Activated naive CD4-positive, alpha-beta T cell treated with anti-CD3 and anti-CD28 coated beads, Interleukin-2, amount 50 U/mL, for 72 hours (primary cell): ENCODE results near the gene LIG1. TPM values are rescaled to one million over a fixed set of nuclear protein-coding genes. Genes with fewer than 3 reads are reported as not detected.
"Not testable (repeated sequence)": the region's sequence is repeated elsewhere in the genome, so short reads cannot be mapped to it uniquely, and the experiment has no call there.

Experiments used
- ATAC-seq, 2 donors: fragments of 150-1000 bp; cut with Tn5 transposase; 2 replicates each; pipeline ENCODE4 v1.10.0; 2021; ENCODE audit warnings: mild to moderate bottlenecking in 2 of 2, moderate library complexity in 2 of 2
- DNase-seq, 2 donors: peaks; one replicate each; pipeline ENCODE4 v3.0.0; 2021 to 2022; ENCODE audit warnings: low spot score in 2 of 2
- H3K27ac Mint-ChIP-seq, 2 donors: one replicate each; pipeline ENCODE4 v1.8.0; 2022; ENCODE audit warnings: mild to moderate bottlenecking in 2 of 2, mixed read lengths in 2 of 2
- H3K36me3 Mint-ChIP-seq, 2 donors: one replicate each; pipeline ENCODE4 v1.8.0; 2022; ENCODE audit warnings: mixed read lengths in 2 of 2
- H3K9me3 Mint-ChIP-seq, 2 donors: one replicate each; pipeline ENCODE4 v1.8.0; 2022; ENCODE audit warnings: mixed read lengths in 2 of 2
- total RNA-seq, 2 donors: library from RNA; stranded (reverse); gene quantifications; one replicate each; pipeline ENCODE4 v1.2.3, GENCODE V29; 2022

The LIG1 gene
- total RNA-seq, 2 donors from 2014 or later: 180 to 231 TPM

- ATAC-seq: not testable (repeated sequence)
Observed at GRCh38 chr19:48070177-48070769, 99.9 kb downstream of the LIG1 start.

GRCh38 chr19:48069435-48069834, 100.7 kb downstream of the LIG1 start:
- DNase-seq (no peak), ATAC-seq (no peak)
- Mint-ChIP-seq H3K36me3 (no peaks in the 10 kb centered on the region), H3K9me3 (no peaks in the 10 kb centered on the region), H3K27ac (peak overlapping the region in 1 of 2 donors; percentile 53)

More at GRCh38 chr19:48070177-48070769, 99.9 kb downstream of the LIG1 start:
- H3K36me3 Mint-ChIP-seq, DNase-seq, H3K27ac Mint-ChIP-seq, H3K9me3 Mint-ChIP-seq: not testable (repeated sequence)

Other genes starting within 250 kb of the LIG1 start
- not detected for gene BSPH1, start 178.2 kb downstream of the LIG1 start, total RNA-seq
- not detected for gene ELSPBP1, start 175.7 kb downstream of the LIG1 start, total RNA-seq
- not detected for gene CABP5, start 126.3 kb downstream of the LIG1 start, total RNA-seq
- gene PLA2G4C, start 59.5 kb downstream of the LIG1 start, total RNA-seq: 10 to 100 TPM; 16.7 to 35.2 TPM
- gene ZSWIM9, start 336 bp upstream of the LIG1 start, total RNA-seq: 10 to 100 TPM in 1 of 2 donors, 1 to 10 TPM in 1; 9.0 to 10.2 TPM
- gene CARD8, start 85.6 kb upstream of the LIG1 start, total RNA-seq: 100 to 1,000 TPM in 1 of 2 donors, 10 to 100 TPM in 1; 99.5 to 147 TPM
- under 1 TPM in 1 of 2 donors, not detected in 1; 0.31 TPM for gene ZNF114, start 99.7 kb upstream of the LIG1 start, total RNA-seq
- 100 to 1,000 TPM in 1 of 2 donors, 10 to 100 TPM in 1; 55.4 to 211 TPM for gene EMP3, start 155.2 kb upstream of the LIG1 start, total RNA-seq
- gene TMEM143, start 193.6 kb upstream of the LIG1 start, total RNA-seq: 10 to 100 TPM; 24.1 to 48.1 TPM
- under 1 TPM in 1 of 2 donors, not detected in 1; 0.41 TPM for gene SYNGR4, start 194.0 kb upstream of the LIG1 start, total RNA-seq
- 100 to 1,000 TPM in 1 of 2 donors, 10 to 100 TPM in 1; 91.1 to 108 TPM for gene KDELR1, start 221.2 kb upstream of the LIG1 start, total RNA-seq
- gene GRIN2D, start 223.3 kb upstream of the LIG1 start, total RNA-seq: under 1 TPM; 0.23 to 0.45 TPM